MV-4-11 (cell line): ENCODE results near the gene KXD1.
"Not testable (repeated sequence)": the region's sequence is repeated elsewhere in the genome, so short reads cannot be mapped to it uniquely, and the experiment has no call there.

Experiments used
- DNase-seq: peaks from one replicate; lab custom pipeline; 2025; lab: John Stamatoyannopoulos, UW

KXD1 gene

DNA sequence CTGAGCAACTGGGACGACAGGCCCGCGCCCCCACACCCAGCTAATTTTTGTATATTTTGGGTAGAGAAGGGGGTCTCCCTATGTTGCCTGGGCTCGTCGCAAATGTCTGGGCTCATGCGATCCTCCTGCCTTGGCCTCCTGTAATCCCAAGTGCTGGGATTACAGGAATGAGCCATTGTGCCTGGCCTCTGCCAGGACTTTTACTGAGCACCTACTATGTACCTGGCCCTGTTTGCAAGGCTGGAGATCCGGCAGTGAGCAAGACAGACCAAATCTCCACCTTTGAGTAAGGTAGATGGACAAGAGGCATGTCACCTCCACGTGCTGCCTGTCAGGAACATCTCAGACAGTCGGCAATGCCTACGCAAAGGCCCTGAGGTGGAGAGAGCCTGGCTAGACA lies 21.2 kb upstream of the KXD1 start:
- no peak for DNase-seq

DNA sequence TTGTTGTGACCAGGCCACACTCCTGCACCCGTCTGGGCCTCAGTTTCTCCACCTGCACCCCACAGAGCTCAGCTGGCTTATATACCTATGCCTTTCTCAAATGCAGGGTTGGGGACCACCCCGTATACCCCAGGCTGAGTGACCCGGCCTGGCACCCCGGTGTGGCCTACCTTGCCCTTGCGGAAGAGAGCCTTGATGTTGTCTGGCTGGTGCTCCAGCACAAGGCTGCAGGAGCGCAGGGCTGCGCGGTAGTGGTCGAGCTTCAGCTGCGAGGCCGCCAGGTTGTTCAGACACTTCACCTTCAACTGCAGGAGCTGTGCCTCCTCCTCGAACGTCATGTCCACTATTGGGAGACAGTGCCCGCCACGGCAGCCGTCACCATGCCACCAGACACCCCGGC lies 20.2 kb upstream of the KXD1 start:
- no peak for DNase-seq

DNA sequence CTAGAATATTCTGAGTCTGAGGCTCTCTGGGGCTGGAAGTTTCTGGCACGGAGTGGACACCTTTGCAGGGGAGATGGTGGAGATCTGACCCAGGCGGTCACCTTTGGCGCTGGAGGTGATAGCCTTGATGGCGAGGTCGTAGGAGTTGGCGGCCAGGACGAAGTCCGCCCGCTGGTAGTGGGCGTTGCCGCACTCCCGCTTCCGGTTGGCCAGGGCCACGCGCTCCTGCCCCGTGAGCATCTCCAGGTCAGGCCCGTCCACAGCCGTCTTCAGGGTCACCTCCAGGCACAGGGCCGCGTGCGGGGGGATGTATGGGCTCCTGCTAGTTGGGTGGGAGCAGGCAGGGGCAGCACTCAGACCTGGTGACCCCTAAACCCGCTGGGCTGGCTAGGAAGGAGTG lies 19.6 kb upstream of the KXD1 start:
- no peak for DNase-seq

DNA sequence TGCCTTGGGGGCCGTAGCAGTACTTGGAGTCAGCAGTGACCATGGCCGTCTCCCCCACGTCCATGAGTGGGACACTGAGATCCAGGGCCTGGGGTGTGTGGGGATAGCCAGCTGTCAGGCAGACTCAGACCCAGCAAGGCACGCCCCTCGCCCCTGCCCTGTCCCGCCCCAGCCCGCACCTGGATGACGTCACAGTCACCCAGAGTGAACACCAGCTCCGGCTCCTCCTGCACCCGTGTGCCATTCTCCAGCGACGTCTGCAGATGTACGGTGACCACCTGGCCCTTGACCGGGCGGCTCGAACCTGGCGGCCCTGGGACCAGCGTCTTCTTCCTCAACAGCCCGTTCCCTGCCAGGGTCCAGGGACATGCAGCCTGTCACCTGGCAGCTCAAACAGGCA lies 18.3 kb upstream of the KXD1 start:
- DNase-seq = no peak

DNA sequence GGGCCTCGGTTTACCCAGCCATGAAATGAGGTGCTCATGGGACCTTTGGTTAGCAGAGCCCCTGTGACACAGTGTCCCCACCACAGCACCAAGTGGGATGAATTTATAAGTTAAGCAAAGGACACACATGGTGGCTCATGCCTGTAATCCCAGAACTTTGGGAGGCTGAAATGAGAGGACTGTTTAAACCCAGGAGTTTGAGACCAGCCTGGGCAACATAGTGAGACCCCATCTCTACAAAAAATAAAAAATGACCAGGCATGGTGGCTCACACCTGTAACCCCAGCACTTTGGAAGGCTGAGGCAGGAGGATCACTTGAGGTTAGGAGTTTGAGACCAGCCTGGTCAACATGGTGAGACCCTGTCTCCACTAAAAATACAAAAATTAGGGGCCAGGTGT lies 17.5 kb upstream of the KXD1 start:
- not testable (repeated sequence) for DNase-seq

DNA sequence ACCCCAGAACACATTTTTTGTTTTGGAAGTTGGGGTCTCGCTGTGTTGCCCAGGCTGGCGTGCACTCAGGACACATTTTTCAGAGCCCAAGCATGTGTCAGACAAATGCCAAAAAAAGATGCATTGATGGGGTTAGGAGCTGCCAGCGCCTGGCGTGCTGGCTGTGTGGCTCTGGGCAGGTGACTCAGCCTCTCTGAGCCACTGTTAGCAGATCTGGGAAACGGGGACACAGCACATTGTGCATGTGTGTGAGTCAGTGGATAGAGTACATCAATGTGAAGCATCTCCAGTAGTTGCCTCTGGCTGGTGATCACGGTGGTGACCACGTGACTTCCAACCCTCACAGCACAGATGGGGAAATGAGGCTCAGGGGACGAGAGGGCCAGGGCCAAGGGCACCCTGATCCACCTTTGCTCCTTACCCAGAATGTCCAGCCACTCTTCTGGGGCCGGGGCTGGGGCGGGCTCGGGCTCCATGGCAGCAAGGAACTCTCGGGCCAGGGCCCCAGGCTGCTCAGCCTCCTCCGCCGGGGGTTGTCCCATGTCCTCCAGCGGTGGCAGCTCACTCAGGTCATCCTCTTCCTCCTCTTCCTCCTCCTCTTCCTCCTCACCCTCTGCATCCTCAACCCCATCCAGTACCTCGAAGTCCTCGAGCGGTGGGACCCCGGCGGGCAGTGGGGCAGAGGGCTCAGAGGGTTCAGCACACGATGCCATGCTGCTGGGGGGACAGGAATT lies 16.2 kb upstream of the KXD1 start:
- no peak for DNase-seq

DNA sequence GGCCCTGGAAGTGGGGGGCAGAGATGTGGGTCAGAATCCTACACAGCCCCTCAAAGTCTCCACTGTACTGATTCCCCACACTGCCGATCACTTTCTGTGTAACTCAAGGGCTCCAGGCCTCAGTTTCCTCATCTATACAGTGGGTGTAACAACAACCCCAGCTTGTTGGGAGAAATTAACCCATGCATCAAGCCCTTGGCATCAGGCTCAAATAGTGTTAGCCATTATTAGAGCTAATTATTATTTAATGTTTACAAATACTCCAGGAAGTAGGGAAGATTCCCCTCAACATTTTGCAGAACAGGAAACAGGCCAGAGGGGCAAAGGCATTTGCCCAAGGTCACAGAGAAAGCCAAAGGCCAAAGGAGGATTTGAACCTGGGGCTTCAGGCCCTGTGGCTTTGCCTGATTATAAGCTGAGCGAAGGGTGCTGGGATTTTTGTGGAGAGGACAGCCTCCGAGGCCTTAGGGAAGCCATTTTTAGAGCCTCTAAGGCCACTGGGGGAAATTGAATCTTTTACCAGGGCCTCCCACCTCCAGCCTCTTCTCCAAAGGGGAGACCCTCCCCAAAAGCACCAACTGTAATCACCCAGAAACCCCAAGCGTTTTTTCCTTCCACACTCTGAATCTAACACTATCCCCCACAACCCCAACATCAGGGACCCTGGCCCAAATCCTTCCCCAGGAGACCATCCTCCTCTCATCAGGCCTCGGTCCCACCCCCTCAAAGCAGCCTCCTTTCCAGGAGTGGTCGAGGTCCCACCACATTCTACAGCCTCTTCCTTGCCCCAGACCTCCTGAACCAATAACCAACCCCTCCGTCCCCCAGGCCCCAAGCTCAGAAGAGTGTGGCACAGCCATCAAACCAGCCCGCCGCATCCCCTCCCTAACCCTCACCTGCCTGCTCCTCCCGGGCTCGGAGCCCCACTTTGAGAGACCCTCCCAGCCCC lies 15.4 kb upstream of the KXD1 start:
- no peak for DNase-seq

DNA sequence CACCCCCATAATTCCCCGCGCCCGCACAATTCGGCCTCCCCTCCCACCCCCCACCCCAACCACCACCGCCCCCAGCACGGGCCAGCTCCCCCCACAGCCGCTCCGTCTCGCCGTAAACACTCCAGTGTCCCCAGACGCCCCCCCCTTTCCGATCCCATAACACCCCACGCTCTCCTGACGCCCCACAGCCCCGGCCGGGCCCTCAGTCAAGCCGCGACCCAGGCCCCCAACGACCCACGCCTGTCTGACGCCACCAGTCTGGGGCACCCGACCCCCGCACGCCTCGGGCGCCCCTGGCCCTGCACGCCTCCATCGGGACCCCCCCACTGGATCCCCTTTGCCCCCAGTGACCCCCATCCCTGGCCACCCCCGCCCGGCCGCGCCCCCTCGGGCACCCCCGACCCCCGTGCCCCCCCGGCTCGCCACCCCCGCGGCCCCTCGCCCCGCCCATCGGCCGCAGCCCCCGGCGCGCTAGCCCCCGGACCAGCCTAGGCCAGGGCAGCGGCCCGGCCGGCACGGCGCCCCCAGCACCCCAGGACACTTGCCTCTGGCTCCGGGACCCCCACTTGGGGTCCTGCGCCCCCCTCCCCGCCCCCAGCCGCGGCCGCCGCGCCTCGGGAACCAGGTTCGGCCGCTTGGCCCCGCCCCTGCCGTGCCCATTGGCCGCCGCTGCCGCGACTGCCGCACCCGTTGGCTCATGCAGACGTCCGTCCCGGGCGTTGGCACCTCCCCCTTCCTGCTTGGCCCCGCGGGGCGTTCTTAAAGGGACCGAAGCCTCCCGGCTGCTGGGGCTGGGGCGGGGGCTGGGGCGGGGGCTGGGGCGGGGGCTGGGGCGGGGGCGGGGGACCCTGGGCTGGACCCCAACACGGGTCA lies 14.5 kb upstream of the KXD1 start, which contains the start of gene FKBP8:
FKBP8 (minus strand) TSS at position 633 of the 873 bp plus-strand sequence. CDS start 1,603 bp downstream, outside the sequence.
- peak; percentile 89 for DNase-seq

DNA sequence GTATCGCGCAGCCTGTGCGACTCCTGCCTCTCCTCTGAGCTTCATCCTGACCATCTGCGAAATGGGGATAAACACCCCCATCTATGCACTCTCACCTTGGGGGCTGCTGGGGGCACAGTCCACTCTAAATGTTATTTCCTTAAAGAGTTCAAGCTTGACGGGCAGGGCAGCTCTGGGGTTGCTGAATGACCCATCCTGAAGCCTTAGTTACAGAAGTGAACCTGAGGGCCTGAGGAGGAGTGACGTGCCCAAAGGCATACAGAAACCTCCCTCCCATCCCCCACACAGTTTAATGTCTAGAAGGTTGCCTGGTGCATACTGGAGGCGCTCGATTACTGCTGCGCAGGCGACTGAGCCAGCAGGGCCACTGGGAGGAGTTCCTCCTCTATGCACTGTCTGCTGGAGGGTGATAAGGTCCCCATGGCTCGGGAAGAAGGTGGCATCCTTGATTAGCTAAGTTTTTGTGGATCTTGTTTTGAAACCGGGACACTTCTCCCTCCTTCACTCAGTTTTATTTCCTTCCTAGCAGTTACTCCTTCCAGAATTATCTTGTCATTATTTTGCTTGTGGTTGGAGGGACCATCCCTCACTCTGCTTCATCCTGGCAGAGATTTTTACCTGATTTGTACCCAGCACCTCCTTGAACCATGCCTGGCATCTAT lies 13.7 kb upstream of the KXD1 start:
- DNase-seq = peak; percentile 94

DNA sequence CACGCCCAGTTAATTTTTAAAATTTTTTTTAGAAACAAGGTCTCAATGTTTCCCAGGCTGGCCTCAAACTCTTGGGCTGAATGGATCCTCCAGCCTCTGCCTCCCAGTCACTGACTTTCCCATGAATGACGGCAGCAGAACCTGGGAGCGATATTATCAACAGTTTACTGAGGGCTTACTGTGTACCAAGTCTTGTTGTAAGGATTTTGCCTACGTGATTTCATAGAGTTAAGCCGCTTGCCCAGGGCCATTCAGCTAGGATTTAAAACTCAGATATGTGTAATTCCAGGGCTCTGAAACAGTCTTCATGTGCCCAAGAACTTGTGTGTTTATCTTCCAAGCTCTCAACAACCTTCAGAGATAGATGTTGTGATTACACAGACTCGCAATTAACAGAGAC lies 6.0 kb upstream of the KXD1 start:
- DNase-seq = no peak

DNA sequence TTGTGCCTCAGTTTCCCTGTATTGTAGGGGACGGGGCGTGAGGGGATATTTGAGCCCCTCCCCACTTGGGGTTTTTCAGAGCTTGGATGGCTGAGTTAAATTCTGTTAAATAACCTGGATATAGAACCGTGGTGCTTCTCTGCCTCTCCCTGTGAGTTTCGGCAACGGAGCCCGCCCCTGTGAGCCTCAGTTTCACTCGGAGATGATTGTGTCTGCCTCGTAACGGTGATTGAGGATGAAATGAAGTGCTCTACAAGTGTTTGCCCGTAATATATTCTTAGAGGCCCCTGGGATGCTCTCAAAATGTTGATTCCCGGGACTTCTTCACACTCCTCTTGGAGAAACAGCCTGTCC lies 509 bp downstream of the KXD1 start:
- no peak for DNase-seq

DNA sequence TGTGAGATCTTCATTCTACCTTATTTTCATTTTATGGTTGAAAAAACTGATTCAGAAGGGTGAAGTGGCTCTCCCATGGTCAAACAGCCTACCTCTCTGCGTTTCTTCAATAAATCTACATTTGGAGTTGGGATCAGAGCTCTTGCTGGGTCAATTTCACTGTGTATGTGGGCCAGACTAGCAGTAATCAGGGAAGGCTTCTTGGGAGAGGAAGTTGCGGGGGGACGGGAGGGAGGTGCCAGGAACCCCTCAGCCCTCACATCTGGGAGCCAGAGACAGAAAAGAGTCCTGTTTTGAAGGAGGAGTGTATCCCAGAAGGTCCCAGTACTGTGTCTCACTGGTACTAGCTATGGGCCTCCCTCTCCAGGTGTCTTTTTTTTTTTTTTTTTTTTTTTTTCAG lies 934 bp downstream of the KXD1 start:
- DNase-seq = no peak

DNA sequence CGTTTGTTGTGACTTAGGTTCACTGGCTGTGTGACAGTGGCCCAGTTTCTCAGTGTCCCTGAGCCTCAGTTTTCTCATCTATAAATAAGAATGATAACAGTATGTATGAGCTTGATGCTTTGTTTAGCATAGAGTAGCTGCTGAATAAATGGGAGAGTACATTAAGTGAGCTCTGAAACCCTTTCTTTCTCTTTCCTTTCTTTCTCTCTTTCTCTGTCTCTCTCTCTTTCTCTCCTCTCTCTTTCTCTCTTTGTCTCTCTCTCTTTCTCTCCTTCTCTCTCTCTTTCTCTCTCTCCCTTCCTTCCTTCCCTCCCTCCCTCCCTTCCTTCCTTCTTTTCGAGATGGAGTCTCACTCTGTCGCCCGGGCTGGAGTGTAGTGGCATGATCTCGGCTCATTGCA lies 2.0 kb downstream of the KXD1 start:
- DNase-seq = no peak

DNA sequence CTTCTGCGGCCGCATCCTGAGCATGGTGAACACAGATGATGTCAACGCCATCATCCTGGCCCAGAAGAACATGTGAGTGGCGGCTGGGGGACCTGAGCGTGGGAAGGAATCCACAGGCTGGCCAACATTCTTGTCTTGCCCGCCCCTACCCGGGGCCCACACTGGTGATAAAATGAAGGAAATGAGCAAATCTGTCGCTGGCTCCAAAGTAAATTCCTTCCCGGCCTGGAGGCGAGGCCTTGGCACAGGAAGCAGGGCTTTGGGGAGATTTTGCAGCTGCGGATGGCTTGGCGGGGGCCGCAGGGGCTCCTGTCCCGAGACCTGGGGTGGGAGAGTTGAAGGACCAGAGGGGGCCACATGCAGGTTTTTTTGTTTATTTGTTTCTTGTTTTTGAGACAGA lies 4.4 kb downstream of the KXD1 start:
- no peak for DNase-seq

DNA sequence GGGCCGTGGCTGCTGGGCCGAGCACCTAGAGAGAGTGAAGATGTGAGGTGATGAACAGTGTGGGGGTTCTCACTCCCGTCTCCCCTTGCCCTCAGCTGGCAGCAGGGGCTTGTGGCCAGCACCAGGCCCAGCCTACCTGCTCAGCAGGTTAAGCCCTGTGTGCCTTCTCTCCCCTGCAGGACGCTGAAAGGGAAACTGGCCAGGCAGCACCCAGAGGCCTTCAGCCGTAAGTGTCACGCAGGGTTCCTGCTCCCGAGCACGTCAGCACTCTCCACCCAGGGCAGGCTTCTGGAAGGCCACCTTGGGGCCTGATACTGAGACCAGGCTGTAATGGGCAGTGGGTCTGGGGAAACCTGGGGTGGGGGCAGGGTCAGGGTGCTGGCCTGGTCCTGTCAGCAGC lies 9.3 kb downstream of the KXD1 start:
- DNase-seq = no peak

DNA sequence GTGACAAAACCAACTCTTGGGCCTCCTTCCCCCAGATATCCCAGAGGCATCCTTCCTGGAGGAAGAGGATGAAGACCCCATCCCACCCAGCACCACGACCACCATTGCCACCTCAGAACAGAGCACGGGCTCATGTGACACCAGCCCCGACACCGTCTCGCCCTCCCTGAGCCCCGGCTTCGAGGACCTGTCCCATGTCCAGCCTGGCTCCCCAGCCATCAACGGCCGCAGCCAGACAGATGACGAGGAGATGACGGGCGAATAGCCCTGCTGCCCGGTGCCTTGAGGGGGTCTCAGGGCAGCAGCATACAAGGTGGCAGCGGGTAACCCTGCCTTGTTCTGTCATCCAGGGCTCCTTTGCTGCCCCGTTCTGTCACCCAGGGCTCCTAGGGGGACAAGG lies 10.7 kb downstream of the KXD1 start:
- no peak for DNase-seq

DNA sequence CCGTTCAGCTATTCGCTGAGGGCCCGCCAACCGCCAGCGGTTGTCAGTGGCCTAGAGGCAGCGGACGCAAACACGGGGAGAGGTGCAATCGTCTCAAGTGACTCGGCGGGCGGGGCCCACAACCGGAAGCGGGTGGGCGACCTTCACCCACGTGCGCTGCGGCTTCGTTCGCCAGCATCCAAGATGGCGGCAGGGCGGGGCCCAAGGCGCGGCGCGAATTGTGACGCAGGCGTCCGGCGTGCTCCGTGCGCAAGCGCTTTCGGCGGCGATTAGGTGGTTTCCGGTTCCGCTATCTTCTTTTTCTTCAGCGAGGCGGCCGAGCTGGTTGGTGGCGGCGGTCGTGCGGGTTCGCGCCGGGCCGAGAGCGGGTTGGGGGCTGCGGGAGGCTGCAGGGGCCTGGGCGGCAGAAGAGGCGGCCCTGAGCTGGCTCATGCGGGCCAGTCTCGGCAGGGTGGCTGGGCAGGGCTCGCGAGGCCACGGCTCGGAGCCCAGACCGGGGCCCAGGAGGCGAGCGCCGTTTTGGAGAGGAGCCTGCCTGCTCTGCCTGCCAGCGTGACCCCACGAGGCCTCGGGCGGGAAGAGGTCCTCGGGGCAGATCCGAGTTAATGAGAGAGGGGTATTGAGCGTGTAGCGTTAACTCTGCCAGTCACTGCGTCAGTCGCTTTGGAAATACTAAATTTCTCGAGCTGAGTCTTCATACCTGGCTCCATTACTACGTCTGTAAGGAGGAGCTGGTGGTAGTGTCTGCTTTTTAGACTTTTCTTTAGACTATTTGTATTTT lies 14.1 kb downstream of the KXD1 start, which contains the start of gene UBA52:
UBA52 (plus strand) TSS at position 294 of the 781 bp plus-strand sequence. CDS start 1,444 bp downstream, outside the sequence.
- peak; percentile 99 for DNase-seq

DNA sequence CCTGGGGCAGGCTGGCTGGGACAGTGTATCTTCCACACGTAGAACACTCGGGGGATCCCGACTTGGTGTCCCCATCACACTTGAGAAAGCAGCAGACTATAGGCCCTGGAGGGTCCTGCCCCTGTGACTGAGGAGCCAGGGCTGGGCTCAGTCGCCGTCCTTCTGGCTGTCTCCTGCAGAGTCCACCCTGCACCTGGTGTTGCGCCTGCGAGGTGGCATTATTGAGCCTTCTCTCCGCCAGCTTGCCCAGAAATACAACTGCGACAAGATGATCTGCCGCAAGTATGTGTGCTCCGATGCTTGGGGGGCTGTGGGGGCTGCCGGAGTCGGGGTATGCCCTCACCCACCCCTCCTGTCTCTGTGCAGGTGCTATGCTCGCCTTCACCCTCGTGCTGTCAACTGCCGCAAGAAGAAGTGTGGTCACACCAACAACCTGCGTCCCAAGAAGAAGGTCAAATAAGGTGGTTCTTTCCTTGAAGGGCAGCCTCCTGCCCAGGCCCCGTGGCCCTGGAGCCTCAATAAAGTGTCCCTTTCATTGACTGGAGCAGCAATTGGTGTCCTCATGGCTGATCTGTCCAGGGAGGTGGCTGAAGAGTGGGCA lies 17.1 kb downstream of the KXD1 start:
- no peak for DNase-seq

DNA sequence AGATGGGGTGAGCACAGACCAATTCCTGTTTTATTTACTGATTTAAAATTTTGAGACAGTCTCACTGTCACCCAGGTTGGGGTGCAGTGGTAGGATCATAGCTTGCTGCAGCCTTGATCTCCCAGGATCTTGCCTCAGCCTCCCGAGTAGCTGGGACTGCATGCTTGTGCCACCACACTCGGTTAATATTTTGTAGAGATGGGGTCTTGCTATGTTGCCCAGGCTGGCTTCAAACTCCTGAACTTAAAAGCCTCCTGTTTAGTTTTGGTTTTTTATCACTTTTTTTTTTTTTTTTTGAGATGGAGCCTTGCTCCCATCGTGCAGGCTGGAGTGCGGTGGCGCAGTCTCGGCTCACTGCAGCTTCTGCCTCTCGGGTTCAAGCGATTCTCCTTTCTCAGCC lies 18.7 kb downstream of the KXD1 start:
- no peak for DNase-seq

DNA sequence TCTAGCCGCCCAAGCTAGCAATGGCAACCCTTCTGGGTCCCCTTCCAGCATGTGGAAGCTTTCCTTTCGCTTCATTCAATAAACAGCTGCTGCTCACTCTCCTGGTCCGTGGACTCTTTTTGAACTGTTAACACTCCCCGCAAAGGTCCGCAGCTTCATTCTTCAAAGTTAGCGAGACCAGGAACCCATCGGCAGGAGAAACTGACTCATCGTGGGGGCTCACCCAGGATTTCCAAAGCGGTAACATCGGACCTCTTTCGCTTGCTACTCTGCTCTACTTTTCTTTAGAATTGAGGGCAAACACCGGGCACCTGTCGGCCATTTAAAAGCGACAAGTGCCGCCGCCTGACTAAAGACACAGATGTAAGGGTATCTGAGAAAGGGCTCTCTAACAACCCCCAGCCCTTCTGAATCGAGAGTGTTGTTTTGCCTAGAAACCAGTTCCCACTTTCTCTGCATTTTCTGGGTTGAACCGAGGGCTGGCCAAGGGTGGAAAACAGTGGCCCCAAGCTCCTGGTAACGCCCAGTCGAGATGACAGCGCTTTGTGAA lies 19.8 kb downstream of the KXD1 start:
- DNase-seq = no peak
